ENCODE results near the gene NODAL. TPM values are rescaled to one million over a fixed set of nuclear protein-coding genes. Genes with fewer than 3 reads are reported as not detected.
A peak's percentile ranks its signal among the peaks of the same experiment; 100 is the strongest.
"Not testable (repeated sequence)": the region's sequence is repeated elsewhere in the genome, so short reads cannot be mapped to it uniquely, and the experiment has no call there.

NODAL gene
- total RNA-seq (not detected), polyA plus RNA-seq (under 1 TPM in 1 of 2 donors, not detected in 1; 0.13 TPM)
- long read RNA-seq, donor 1: 0 reads
- long read RNA-seq, donor 2, partial matches to known transcripts: 0 of 1 reads
- long read RNA-seq, donor 2, other reads (novel, unspliced or antisense): 1 of 1 reads

DNA sequence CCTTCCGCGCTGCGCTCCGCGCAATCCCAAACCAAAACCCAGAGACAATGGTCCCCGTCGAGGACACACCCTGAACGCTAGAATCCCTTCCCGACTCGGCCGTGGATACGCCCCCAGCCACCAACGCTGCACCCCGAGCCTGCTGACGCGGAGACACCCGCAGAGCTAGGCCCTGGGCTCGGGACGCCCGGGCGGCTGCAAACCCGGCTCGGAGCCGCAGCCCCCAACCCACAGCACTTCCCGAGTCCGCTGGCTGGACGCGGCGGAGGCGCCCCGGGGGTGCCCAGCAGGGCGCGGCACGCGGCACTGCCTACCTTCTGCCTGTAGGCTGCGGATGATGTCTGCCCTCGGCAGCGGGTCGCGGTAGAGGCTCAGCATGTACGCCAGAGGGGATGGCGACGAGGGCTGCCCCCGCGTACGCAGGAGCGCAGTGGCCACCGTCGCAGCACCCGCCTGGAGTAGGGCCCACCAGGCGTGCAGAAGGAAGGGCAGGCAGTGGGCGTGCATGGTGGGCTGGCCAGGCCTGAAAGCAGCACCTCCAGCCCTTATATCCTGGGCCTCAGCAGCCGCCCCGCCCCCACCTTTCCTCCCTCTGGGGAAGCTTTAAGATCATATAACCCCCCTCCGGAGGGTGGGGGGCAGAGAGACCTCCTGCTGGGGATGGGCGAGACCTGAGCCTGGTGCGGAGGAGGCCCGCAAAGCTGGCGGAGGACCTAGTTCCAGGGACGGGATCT is at the start of gene NODAL:
TSS of gene NODAL (minus strand) at position 521 of the 734 bp plus-strand sequence. CDS start at position 507, 14 bp downstream.
- Histone ChIP-seq H3K36me3 (ENCODE audit: control insufficient read depth in 1 of 2, insufficient read depth in 2 of 2, low read length in 1 of 2) (no peaks in the 10 kb centered on the region), H3K27me3 (ENCODE audit: control insufficient read depth in 1 of 2, insufficient read depth in 2 of 2, low read length in 1 of 2) (peaks cover 0 to 2% of the 10 kb centered on the region in 2 donors), H3K4me1 (ENCODE audit: control insufficient read depth in 1 of 2, insufficient read depth in 2 of 2, low read length in 2 of 2) (no peaks in the 10 kb centered on the region), H3K27ac (ENCODE audit: low read depth in 1 of 2, low read length in 2 of 2) (no peak within 1 kb of the TSS), H3K9me3 (ENCODE audit: control insufficient read depth, low read length) (no peaks in the 10 kb centered on the region), H3K4me3 (ENCODE audit: low read length in 2 of 2) (no peak within 1 kb of the TSS)
- ATAC-seq (ENCODE audit: low FRiP score) (peak; percentile 36), DNase-seq (no peak)
- WGBS, 2 donors: 9 to 12% methylated on average over 60 of the region's 60 CpGs
- intact Hi-C loops (cut with DNase I): no loop called here

DNA sequence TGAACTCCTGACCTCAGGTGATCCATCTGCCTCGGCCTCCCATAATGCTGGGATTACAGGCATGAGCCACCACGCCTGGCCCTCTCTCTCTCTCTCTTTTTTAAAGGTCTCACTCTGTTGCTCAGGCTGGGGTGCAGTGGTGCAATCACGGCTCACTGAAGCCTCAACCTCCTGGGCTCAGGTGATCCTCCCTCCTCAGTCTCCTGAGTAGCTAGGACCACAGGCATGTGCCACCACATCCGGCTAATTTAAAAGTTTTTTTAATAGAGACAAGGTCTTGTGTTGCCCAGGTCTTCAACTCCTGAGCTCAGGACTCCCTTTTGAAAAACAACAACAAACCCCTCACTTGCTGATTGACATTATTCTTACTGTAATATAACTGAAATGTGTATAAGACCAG is 48.7 kb upstream of the NODAL start:
- intact Hi-C loops (cut with DNase I): no loop called here
- Histone ChIP-seq H3K4me1 (ENCODE audit: control insufficient read depth in 1 of 2, insufficient read depth in 2 of 2, low read length in 2 of 2) (no peaks in the 10 kb centered on the region), H3K36me3 (ENCODE audit: control insufficient read depth in 1 of 2, insufficient read depth in 2 of 2, low read length in 1 of 2) (no peaks in the 10 kb centered on the region), H3K9me3 (ENCODE audit: control insufficient read depth, low read length) (no peaks in the 10 kb centered on the region), H3K4me3 (ENCODE audit: low read length in 2 of 2) (no peak overlapping the region), H3K27ac (ENCODE audit: low read depth in 1 of 2, low read length in 2 of 2) (no peak overlapping the region), H3K27me3 (ENCODE audit: control insufficient read depth in 1 of 2, insufficient read depth in 2 of 2, low read length in 1 of 2) (no peaks in the 10 kb centered on the region)
- 95 to 96% methylated on average over 4 of the region's 4 CpGs for WGBS, 2 donors
- ATAC-seq (ENCODE audit: low FRiP score): no peak
- DNase-seq: no peak

GRCh38 chr10:70487824-70488223 is 46.3 kb upstream of the NODAL start:
- H3K27me3 ChIP-seq (ENCODE audit: control insufficient read depth in 1 of 2, insufficient read depth in 2 of 2, low read length in 1 of 2): no peaks in the 10 kb centered on the region
- no peak for DNase-seq
- intact Hi-C loops (cut with DNase I): no loop called here
- no peak for ATAC-seq (ENCODE audit: low FRiP score)
- no peaks in the 10 kb centered on the region for H3K36me3 ChIP-seq (ENCODE audit: control insufficient read depth in 1 of 2, insufficient read depth in 2 of 2, low read length in 1 of 2)
- no peaks in the 10 kb centered on the region for H3K4me1 ChIP-seq (ENCODE audit: control insufficient read depth in 1 of 2, insufficient read depth in 2 of 2, low read length in 2 of 2)
- WGBS, 2 donors: 93% methylated on average over 3 of the region's 3 CpGs
- no peaks in the 10 kb centered on the region for H3K9me3 ChIP-seq (ENCODE audit: control insufficient read depth, low read length)
- no peak overlapping the region for H3K4me3 ChIP-seq (ENCODE audit: low read length in 2 of 2)
- no peak overlapping the region for H3K27ac ChIP-seq (ENCODE audit: low read depth in 1 of 2, low read length in 2 of 2)

GRCh38 chr10:70483872-70484271 is 42.4 kb upstream of the NODAL start:
- H3K4me3 ChIP-seq (ENCODE audit: low read length in 2 of 2); H3K9me3 ChIP-seq (ENCODE audit: control insufficient read depth, low read length); H3K27ac ChIP-seq (ENCODE audit: low read depth in 1 of 2, low read length in 2 of 2); H3K27me3 ChIP-seq (ENCODE audit: control insufficient read depth in 1 of 2, insufficient read depth in 2 of 2, low read length in 1 of 2); ATAC-seq (ENCODE audit: low FRiP score); H3K36me3 ChIP-seq (ENCODE audit: control insufficient read depth in 1 of 2, insufficient read depth in 2 of 2, low read length in 1 of 2); DNase-seq; H3K4me1 ChIP-seq (ENCODE audit: control insufficient read depth in 1 of 2, insufficient read depth in 2 of 2, low read length in 2 of 2); intact Hi-C loops (cut with DNase I): not testable (repeated sequence)
- WGBS, 2 donors: 93 to 94% methylated on average over 6 of the region's 6 CpGs

- no peak overlapping the region for H3K4me3 ChIP-seq (ENCODE audit: low read length in 2 of 2)
- H3K27me3 ChIP-seq (ENCODE audit: control insufficient read depth in 1 of 2, insufficient read depth in 2 of 2, low read length in 1 of 2): no peaks in the 10 kb centered on the region
- ATAC-seq (ENCODE audit: low FRiP score) (no peak), DNase-seq (no peak)
- H3K9me3 ChIP-seq (ENCODE audit: control insufficient read depth, low read length): no peaks in the 10 kb centered on the region
- 69 to 75% methylated on average over 8 of the region's 8 CpGs for WGBS, 2 donors
- H3K36me3 ChIP-seq (ENCODE audit: control insufficient read depth in 1 of 2, insufficient read depth in 2 of 2, low read length in 1 of 2): no peaks in the 10 kb centered on the region
- H3K27ac ChIP-seq (ENCODE audit: low read depth in 1 of 2, low read length in 2 of 2): peak overlapping the region in 1 of 2 donors; percentile 67
- intact Hi-C loops (cut with DNase I): no loop called here
- H3K4me1 ChIP-seq (ENCODE audit: control insufficient read depth in 1 of 2, insufficient read depth in 2 of 2, low read length in 2 of 2): no peaks in the 10 kb centered on the region
Observed at GRCh38 chr10:70482982-70483760, 41.7 kb upstream of the NODAL start.

- DNase-seq (peak; percentile 84 to 87), ATAC-seq (ENCODE audit: low FRiP score) (peak; percentile 75)
- H3K4me3 ChIP-seq (ENCODE audit: low read length in 2 of 2): no peak overlapping the region
- peak overlapping the region in 1 of 2 donors; percentile 67 for H3K27ac ChIP-seq (ENCODE audit: low read depth in 1 of 2, low read length in 2 of 2)
- H3K36me3 ChIP-seq (ENCODE audit: control insufficient read depth in 1 of 2, insufficient read depth in 2 of 2, low read length in 1 of 2): no peaks in the 10 kb centered on the region
- no peaks in the 10 kb centered on the region for H3K9me3 ChIP-seq (ENCODE audit: control insufficient read depth, low read length)
- no peaks in the 10 kb centered on the region for H3K4me1 ChIP-seq (ENCODE audit: control insufficient read depth in 1 of 2, insufficient read depth in 2 of 2, low read length in 2 of 2)
- intact Hi-C loops (cut with DNase I): no loop called here
- WGBS, 2 donors: 12 to 15% methylated on average over 7 of the region's 7 CpGs
- no peaks in the 10 kb centered on the region for H3K27me3 ChIP-seq (ENCODE audit: control insufficient read depth in 1 of 2, insufficient read depth in 2 of 2, low read length in 1 of 2)
Observed at GRCh38 chr10:70481831-70482530, 40.5 kb upstream of the NODAL start.

DNA sequence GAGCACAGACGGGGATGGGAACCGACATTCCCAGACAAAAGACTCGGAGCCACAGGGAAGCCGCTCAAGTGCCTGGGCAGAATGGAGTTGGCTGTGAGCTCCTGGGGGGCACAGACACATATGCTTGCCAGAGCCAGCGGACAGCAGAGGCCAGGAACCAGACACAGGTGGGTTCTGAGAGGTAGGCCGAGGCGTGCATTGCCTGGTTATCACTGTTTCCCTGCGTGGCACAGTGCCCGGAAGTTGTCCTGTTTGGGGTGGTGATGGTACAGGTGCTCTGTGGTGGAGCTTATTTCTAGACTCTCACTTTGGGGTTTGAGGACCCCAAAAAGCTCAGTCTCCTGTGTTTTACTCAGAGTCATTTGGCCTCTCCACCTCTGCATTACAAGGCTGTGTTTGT is 39.6 kb upstream of the NODAL start:
- H3K27ac ChIP-seq (ENCODE audit: low read depth in 1 of 2, low read length in 2 of 2): no peak overlapping the region
- H3K9me3 ChIP-seq (ENCODE audit: control insufficient read depth, low read length): no peaks in the 10 kb centered on the region
- no peak overlapping the region for H3K4me3 ChIP-seq (ENCODE audit: low read length in 2 of 2)
- no peaks in the 10 kb centered on the region for H3K27me3 ChIP-seq (ENCODE audit: control insufficient read depth in 1 of 2, insufficient read depth in 2 of 2, low read length in 1 of 2)
- no peak for ATAC-seq (ENCODE audit: low FRiP score)
- no peaks in the 10 kb centered on the region for H3K36me3 ChIP-seq (ENCODE audit: control insufficient read depth in 1 of 2, insufficient read depth in 2 of 2, low read length in 1 of 2)
- intact Hi-C loops (cut with DNase I): no loop called here
- 88 to 90% methylated on average over 9 of the region's 9 CpGs for WGBS, 2 donors
- no peaks in the 10 kb centered on the region for H3K4me1 ChIP-seq (ENCODE audit: control insufficient read depth in 1 of 2, insufficient read depth in 2 of 2, low read length in 2 of 2)
- no peak for DNase-seq

- no peaks in the 10 kb centered on the region for H3K4me1 ChIP-seq (ENCODE audit: control insufficient read depth in 1 of 2, insufficient read depth in 2 of 2, low read length in 2 of 2)
- no peaks in the 10 kb centered on the region for H3K36me3 ChIP-seq (ENCODE audit: control insufficient read depth in 1 of 2, insufficient read depth in 2 of 2, low read length in 1 of 2)
- no peak overlapping the region for H3K4me3 ChIP-seq (ENCODE audit: low read length in 2 of 2)
- H3K9me3 ChIP-seq (ENCODE audit: control insufficient read depth, low read length): no peaks in the 10 kb centered on the region
- intact Hi-C loops (cut with DNase I): no loop called here
- H3K27ac ChIP-seq (ENCODE audit: low read depth in 1 of 2, low read length in 2 of 2): no peak overlapping the region
- ATAC-seq (ENCODE audit: low FRiP score) (no peak), DNase-seq (no peak)
- 55 to 56% methylated on average over 9 of the region's 9 CpGs for WGBS, 2 donors
- no peaks in the 10 kb centered on the region for H3K27me3 ChIP-seq (ENCODE audit: control insufficient read depth in 1 of 2, insufficient read depth in 2 of 2, low read length in 1 of 2)
Observed at GRCh38 chr10:70480239-70480861, 38.9 kb upstream of the NODAL start.
